Activated naive CD4-positive, alpha-beta T cell treated with anti-CD3 and anti-CD28 coated beads, Interleukin-2, amount 50 U/mL, for 24 hours (primary cell): ENCODE measurements around the gene CHST10.
"Not testable (repeated sequence)": the region's sequence is repeated elsewhere in the genome, so short reads cannot be mapped to it uniquely, and the experiment has no call there.

Experiments used
- H3K27ac Mint-ChIP-seq: one replicate; pipeline ENCODE4 v1.8.0; 2021; ENCODE audit warnings: mild to moderate bottlenecking, mixed read lengths
- H3K27me3 Mint-ChIP-seq: one replicate; pipeline ENCODE4 v1.8.0; 2021; ENCODE audit warnings: mixed read lengths
- H3K36me3 Mint-ChIP-seq: one replicate; pipeline ENCODE4 v1.8.0; 2021; ENCODE audit warnings: mixed read lengths
- H3K4me1 Mint-ChIP-seq: one replicate; pipeline ENCODE4 v1.8.0; 2021; ENCODE audit warnings: mixed read lengths
- H3K4me3 Mint-ChIP-seq: one replicate; pipeline ENCODE4 v1.8.0; 2021; ENCODE audit warnings: mild to moderate bottlenecking, mixed read lengths
- H3K9me3 Mint-ChIP-seq: one replicate; pipeline ENCODE4 v1.8.0; 2021; ENCODE audit warnings: mixed read lengths

CHST10 gene

DNA sequence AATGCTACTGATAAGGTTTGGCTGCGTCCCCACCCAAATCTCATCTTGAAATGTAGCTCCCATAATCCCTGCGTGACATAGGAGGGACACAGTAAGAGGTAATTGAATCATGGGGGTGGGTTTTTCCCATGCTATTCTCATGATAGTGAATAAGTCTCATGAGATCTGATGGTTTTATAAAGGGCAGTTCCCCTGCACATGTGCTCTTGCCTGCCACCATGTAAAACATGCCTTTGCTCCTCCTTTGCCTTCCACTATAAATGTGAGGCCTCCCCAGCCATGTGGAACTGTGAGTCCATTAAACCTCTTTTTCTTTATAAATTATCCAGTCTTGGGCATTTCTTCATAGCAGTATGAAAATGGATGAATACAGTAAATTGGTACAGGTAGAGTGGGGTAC is 75.0 kb downstream of the CHST10 start:
- not testable (repeated sequence) for H3K9me3 Mint-ChIP-seq, H3K27ac Mint-ChIP-seq, H3K4me1 Mint-ChIP-seq, H3K4me3 Mint-ChIP-seq, H3K36me3 Mint-ChIP-seq
- H3K27me3 Mint-ChIP-seq, result peaks cover 14% of the 10 kb centered on the region
